Measurements from ENCODE around the gene RNF166. TPM values are rescaled to one million over a fixed set of nuclear protein-coding genes. Genes with fewer than 3 reads are reported as not detected.

Gene RNF166
- total RNA-seq, 1 experiment from 2014 or later: 26.5 TPM

GRCh38 chr16:88695218-88695617, 11.0 kb downstream of the RNF166 start:
- Histone ChIP-seq H3K27ac (ENCODE audit: insufficient read length, low read depth, low read length) (no peak overlapping the region), H2AFZ (ENCODE audit: low read length) (no peak overlapping the region), H3K23ac (ENCODE audit: insufficient read length, low read depth, low read length) (no peak overlapping the region), H4K5ac (ENCODE audit: insufficient read length, low read depth, low read length) (no peak overlapping the region), H3K9ac (ENCODE audit: extremely low read depth, insufficient read length, low read length) (no peak overlapping the region), H3K9me3 (ENCODE audit: control insufficient read depth, low read depth, low read length) (no peaks in the 10 kb centered on the region), H2BK20ac (ENCODE audit: low read depth, low read length, poor library complexity, severe bottlenecking) (no peak overlapping the region), H3K79me1 (ENCODE audit: insufficient read depth, low read depth, low read length, poor library complexity, severe bottlenecking) (no peaks in the 10 kb centered on the region), H3T11ph (ENCODE audit: low read length) (no peak overlapping the region), H3K56ac (ENCODE audit: insufficient read length, low read depth, low read length) (no peak overlapping the region), H2BK15ac (ENCODE audit: low read depth, low read length) (no peak overlapping the region), H4K20me1 (ENCODE audit: control insufficient read depth, insufficient read depth, insufficient read length) (no peaks in the 10 kb centered on the region), H3K4ac (ENCODE audit: low read depth, low read length) (no peak overlapping the region), H2BK5ac (ENCODE audit: insufficient read length, low read length) (no peak overlapping the region), H3K4me2 (ENCODE audit: insufficient read depth, insufficient read length, low read length) (no peak overlapping the region), H3K18ac (ENCODE audit: insufficient read length, low read depth, low read length) (no peak overlapping the region), H3K4me1 (ENCODE audit: insufficient read depth, low read length) (no peaks in the 10 kb centered on the region), H3K79me2 (ENCODE audit: insufficient read depth, low read length) (no peaks in the 10 kb centered on the region), H3K27me3 (ENCODE audit: insufficient read depth, low read length) (no peaks in the 10 kb centered on the region), H4K91ac (ENCODE audit: insufficient read length, low read depth, low read length) (no peak overlapping the region), H3K14ac (ENCODE audit: insufficient read depth, low read length) (no peak overlapping the region), H3K23me2 (ENCODE audit: insufficient read length, low read depth, low read length, poor library complexity, severe bottlenecking) (no peaks in the 10 kb centered on the region), H2BK12ac (ENCODE audit: insufficient read length, low read depth, low read length) (no peak overlapping the region), H2AK5ac (ENCODE audit: insufficient read length, low read length) (no peak overlapping the region), H2BK120ac (ENCODE audit: low read depth, low read length, poor library complexity, severe bottlenecking) (no peak overlapping the region), H4K8ac (replicated peaks; ENCODE audit: insufficient read length, low read depth, low read length) (no peak overlapping the region)
- no peaks in the 10 kb centered on the region for H3K4me1 Mint-ChIP-seq
- H3K27ac Mint-ChIP-seq: no peak overlapping the region
- no CpG with 5 or more reads among the region's 15 CpGs for WGBS (ENCODE audit: extremely low coverage, insufficient read length, low lambda C conversion rate)
- no peak for DNase-seq
- peaks cover 7% of the 10 kb centered on the region; the same call in 1 of the 2 replicates for H3K27me3 Mint-ChIP-seq (ENCODE audit: low read depth)
- H3K4me3 Mint-ChIP-seq: no peak overlapping the region
- H3K9me3 Mint-ChIP-seq: no peaks in the 10 kb centered on the region
- peaks cover 0 to 15% (median 14%) of the 10 kb centered on the region in 3 experiments; a peak in 4 of 7 replicates for H3K36me3 Mint-ChIP-seq (ENCODE audit: insufficient read depth in 1 of 3, low read depth in 3 of 3)
- TF ChIP-seq CTCF (conservative IDR thresholded peaks at IDR 0.05): no peak

All from H9 (cell line).